Measurements from ENCODE around the gene ROBO1. TPM values are rescaled to one million over a fixed set of nuclear protein-coding genes. Genes with fewer than 3 reads are reported as not detected.

The ROBO1 gene
- total RNA-seq, 1 experiment from 2014 or later, result 33.9 TPM

DNA sequence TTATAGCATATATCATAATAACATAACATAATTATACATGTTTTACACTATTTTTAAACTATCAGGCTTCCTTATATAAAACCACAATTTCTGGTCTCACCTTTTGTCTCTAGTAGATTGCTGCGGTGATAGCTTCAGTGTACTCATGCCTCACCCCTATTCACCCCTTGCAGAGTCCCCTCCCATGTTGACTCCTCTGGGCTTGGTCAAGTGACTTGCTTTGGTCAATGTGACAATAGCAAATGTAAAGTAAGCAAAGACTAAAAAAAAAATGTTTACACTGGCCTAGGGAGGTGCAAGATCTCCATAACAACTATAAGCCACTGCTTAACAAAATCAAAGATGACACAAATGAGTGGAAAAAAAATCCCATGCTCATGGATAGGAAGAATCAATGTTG is 537.5 kb downstream of the ROBO1 start:
- TF ChIP-seq, protein P1, sequence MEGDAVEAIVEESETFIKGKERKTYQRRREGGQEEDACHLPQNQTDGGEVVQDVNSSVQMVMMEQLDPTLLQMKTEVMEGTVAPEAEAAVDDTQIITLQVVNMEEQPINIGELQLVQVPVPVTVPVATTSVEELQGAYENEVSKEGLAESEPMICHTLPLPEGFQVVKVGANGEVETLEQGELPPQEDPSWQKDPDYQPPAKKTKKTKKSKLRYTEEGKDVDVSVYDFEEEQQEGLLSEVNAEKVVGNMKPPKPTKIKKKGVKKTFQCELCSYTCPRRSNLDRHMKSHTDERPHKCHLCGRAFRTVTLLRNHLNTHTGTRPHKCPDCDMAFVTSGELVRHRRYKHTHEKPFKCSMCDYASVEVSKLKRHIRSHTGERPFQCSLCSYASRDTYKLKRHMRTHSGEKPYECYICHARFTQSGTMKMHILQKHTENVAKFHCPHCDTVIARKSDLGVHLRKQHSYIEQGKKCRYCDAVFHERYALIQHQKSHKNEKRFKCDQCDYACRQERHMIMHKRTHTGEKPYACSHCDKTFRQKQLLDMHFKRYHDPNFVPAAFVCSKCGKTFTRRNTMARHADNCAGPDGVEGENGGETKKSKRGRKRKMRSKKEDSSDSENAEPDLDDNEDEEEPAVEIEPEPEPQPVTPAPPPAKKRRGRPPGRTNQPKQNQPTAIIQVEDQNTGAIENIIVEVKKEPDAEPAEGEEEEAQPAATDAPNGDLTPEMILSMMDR (IDR thresholded peaks at IDR 0.05; ENCODE audit: unreplicated experiment), result no peak
- intact Hi-C loops (cut with micrococcal nuclease; ENCODE audit: unreplicated experiment), result no loop called here
- DNase-seq, result no peak
- Mint-ChIP-seq H3K36me3 (ENCODE audit: insufficient read depth, unreplicated experiment) (no peaks in the 10 kb centered on the region), H3K27ac (ENCODE audit: unreplicated experiment) (no peak overlapping the region), H3K4me3 (ENCODE audit: low read depth, unreplicated experiment) (no peak overlapping the region), H3K9me3 (ENCODE audit: low read depth, unreplicated experiment) (no peaks in the 10 kb centered on the region), H3K4me1 (ENCODE audit: low read depth, unreplicated experiment) (peaks cover 11% of the 10 kb centered on the region), H3K27me3 (ENCODE audit: unreplicated experiment) (no peaks in the 10 kb centered on the region)
- CTCF ChIA-PET, result no interaction called here
- no TSS peak for BruUV-seq (replicated peaks)

- no peak overlapping the region for H3K4me3 Mint-ChIP-seq (ENCODE audit: low read depth, unreplicated experiment)
- BruUV-seq (replicated peaks), result no TSS peak
- no peaks in the 10 kb centered on the region for H3K4me1 Mint-ChIP-seq (ENCODE audit: low read depth, unreplicated experiment)
- TF ChIP-seq, protein P1 (IDR thresholded peaks at IDR 0.05; ENCODE audit: unreplicated experiment), result no peak
- H3K27ac Mint-ChIP-seq (ENCODE audit: unreplicated experiment), result no peak overlapping the region
- no peaks in the 10 kb centered on the region for H3K27me3 Mint-ChIP-seq (ENCODE audit: unreplicated experiment)
- CTCF ChIA-PET, result no interaction called here
- no peak for DNase-seq
- H3K36me3 Mint-ChIP-seq (ENCODE audit: insufficient read depth, unreplicated experiment), result no peaks in the 10 kb centered on the region
- intact Hi-C loops (cut with micrococcal nuclease; ENCODE audit: unreplicated experiment), result no loop called here
- no peaks in the 10 kb centered on the region for H3K9me3 Mint-ChIP-seq (ENCODE audit: low read depth, unreplicated experiment)
These were observed 550.7 kb downstream of the ROBO1 start for GRCh38 chr3:79217096-79217495.

GRCh38 chr3:79215286-79215685 is 552.5 kb downstream of the ROBO1 start:
- TF ChIP-seq, protein P1 (IDR thresholded peaks at IDR 0.05; ENCODE audit: unreplicated experiment), result no peak
- no peak for DNase-seq
- intact Hi-C loops (cut with micrococcal nuclease; ENCODE audit: unreplicated experiment), result no loop called here
- H3K4me3 Mint-ChIP-seq (ENCODE audit: low read depth, unreplicated experiment), result no peak overlapping the region
- CTCF ChIA-PET, result no interaction called here
- no peaks in the 10 kb centered on the region for H3K9me3 Mint-ChIP-seq (ENCODE audit: low read depth, unreplicated experiment)
- H3K27ac Mint-ChIP-seq (ENCODE audit: unreplicated experiment), result no peak overlapping the region
- H3K36me3 Mint-ChIP-seq (ENCODE audit: insufficient read depth, unreplicated experiment), result no peaks in the 10 kb centered on the region
- no TSS peak for BruUV-seq (replicated peaks)
- H3K4me1 Mint-ChIP-seq (ENCODE audit: low read depth, unreplicated experiment), result no peaks in the 10 kb centered on the region
- no peaks in the 10 kb centered on the region for H3K27me3 Mint-ChIP-seq (ENCODE audit: unreplicated experiment)

GRCh38 chr3:79211586-79212359 is 556.0 kb downstream of the ROBO1 start:
- H3K9me3 Mint-ChIP-seq (ENCODE audit: low read depth, unreplicated experiment), result peaks cover 4% of the 10 kb centered on the region
- CTCF ChIA-PET, result no interaction called here

More at GRCh38 chr3:79211586-79212359, 556.0 kb downstream of the ROBO1 start:
- intact Hi-C loops (cut with micrococcal nuclease; ENCODE audit: unreplicated experiment), result no loop called here
- no peak overlapping the region for H3K4me3 Mint-ChIP-seq (ENCODE audit: low read depth, unreplicated experiment)
- H3K27me3 Mint-ChIP-seq (ENCODE audit: unreplicated experiment), result no peaks in the 10 kb centered on the region
- DNase-seq, result no peak
- H3K4me1 Mint-ChIP-seq (ENCODE audit: low read depth, unreplicated experiment), result no peaks in the 10 kb centered on the region
- TF ChIP-seq, protein P1 (IDR thresholded peaks at IDR 0.05; ENCODE audit: unreplicated experiment), result no peak
- BruUV-seq (replicated peaks), result no TSS peak
- no peak overlapping the region for H3K27ac Mint-ChIP-seq (ENCODE audit: unreplicated experiment)
- H3K36me3 Mint-ChIP-seq (ENCODE audit: insufficient read depth, unreplicated experiment), result no peaks in the 10 kb centered on the region
